ENCODE results near the gene AAK1.
"Not testable (repeated sequence)": the region's sequence is repeated elsewhere in the genome, so short reads cannot be mapped to it uniquely, and the experiment has no call there.

Gene AAK1

DNA sequence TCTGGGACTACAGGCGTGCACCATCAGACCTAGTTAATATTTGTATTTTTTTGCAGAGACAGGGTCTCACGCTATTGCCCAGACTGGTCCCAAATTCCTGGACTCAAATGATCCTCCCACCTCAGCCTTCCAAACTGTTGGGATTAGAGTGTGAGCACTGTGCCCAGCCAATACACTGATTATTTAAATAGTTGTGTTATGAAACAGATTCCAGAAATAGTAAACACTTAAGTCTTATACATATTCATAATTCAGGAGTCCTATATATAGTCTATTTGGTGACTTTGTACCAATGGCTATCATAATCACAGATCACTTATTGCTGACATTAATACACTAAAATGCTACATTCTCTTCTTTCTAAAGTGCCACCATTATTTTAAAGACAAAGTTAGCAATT lies 219.1 kb downstream of the AAK1 start:
- no peaks in the 10 kb centered on the region for H3F3A ChIP-seq (ENCODE audit: control insufficient read depth, insufficient read depth)
- H3K4me3 ChIP-seq (ENCODE audit: low read length) = no peak overlapping the region
- peaks cover 5% of the 10 kb centered on the region for H3K36me3 ChIP-seq (ENCODE audit: control insufficient read depth, low read length)
- H3K9me2 ChIP-seq (replicated peaks; ENCODE audit: control insufficient read depth, low read length) = no peaks in the 10 kb centered on the region
- H3K27me3 ChIP-seq (ENCODE audit: control insufficient read depth, low read length) = no peaks in the 10 kb centered on the region
- no peak overlapping the region for H3K27ac ChIP-seq (ENCODE audit: low read depth, low read length)
- H4K20me1 ChIP-seq (ENCODE audit: control insufficient read depth, insufficient read depth, low read depth, low read length) = no peaks in the 10 kb centered on the region
- TF ChIP-seq EZH2phosphoT487 (IDR thresholded peaks at IDR 0.05; ENCODE audit: borderline replicate concordance, low read length) = no peak
- TF ChIP-seq, protein P1, sequence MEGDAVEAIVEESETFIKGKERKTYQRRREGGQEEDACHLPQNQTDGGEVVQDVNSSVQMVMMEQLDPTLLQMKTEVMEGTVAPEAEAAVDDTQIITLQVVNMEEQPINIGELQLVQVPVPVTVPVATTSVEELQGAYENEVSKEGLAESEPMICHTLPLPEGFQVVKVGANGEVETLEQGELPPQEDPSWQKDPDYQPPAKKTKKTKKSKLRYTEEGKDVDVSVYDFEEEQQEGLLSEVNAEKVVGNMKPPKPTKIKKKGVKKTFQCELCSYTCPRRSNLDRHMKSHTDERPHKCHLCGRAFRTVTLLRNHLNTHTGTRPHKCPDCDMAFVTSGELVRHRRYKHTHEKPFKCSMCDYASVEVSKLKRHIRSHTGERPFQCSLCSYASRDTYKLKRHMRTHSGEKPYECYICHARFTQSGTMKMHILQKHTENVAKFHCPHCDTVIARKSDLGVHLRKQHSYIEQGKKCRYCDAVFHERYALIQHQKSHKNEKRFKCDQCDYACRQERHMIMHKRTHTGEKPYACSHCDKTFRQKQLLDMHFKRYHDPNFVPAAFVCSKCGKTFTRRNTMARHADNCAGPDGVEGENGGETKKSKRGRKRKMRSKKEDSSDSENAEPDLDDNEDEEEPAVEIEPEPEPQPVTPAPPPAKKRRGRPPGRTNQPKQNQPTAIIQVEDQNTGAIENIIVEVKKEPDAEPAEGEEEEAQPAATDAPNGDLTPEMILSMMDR (IDR thresholded peaks at IDR 0.05; ENCODE audit: low read depth, low read length, poor library complexity, severe bottlenecking) = no peak
- H3K4me1 ChIP-seq (ENCODE audit: control insufficient read depth, low read length) = no peaks in the 10 kb centered on the region
- no peaks in the 10 kb centered on the region for H3K9me3 ChIP-seq (ENCODE audit: control insufficient read depth, insufficient read depth, low read length)
- no peaks in the 10 kb centered on the region for H3K79me2 ChIP-seq (ENCODE audit: control insufficient read depth, low read length)
- H3K4me2 ChIP-seq (ENCODE audit: low read length) = no peak overlapping the region

DNA sequence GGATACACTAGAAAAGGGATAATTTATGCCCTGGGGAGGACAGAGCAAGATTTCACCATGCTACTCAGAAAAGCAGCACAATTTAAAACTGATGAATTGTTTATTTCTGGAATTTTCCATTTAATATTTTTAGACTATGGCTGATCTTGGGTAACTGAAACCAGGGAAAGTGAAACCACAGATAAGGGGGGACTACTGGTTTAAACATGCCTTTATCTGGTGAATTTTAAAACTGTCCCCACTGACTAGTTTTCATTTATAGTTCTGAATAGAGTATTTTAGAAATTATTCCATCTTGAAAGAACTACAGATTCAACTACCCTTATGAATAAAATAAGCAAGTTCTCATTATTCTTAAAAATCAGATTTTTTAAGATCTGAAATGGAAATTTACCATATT lies 221.3 kb downstream of the AAK1 start:
- Histone ChIP-seq H3K4me1 (ENCODE audit: control insufficient read depth, low read length) (no peaks in the 10 kb centered on the region), H3K27me3 (ENCODE audit: control insufficient read depth, low read length) (no peaks in the 10 kb centered on the region), H3K27ac (ENCODE audit: low read depth, low read length) (no peak overlapping the region), H3K9me3 (ENCODE audit: control insufficient read depth, insufficient read depth, low read length) (no peaks in the 10 kb centered on the region), H3K9me2 (replicated peaks; ENCODE audit: control insufficient read depth, low read length) (no peaks in the 10 kb centered on the region), H3K4me2 (ENCODE audit: low read length) (no peak overlapping the region), H3K79me2 (ENCODE audit: control insufficient read depth, low read length) (no peaks in the 10 kb centered on the region), H3K36me3 (ENCODE audit: control insufficient read depth, low read length) (peaks cover 4% of the 10 kb centered on the region), H3K4me3 (ENCODE audit: low read length) (no peak overlapping the region), H3F3A (ENCODE audit: control insufficient read depth, insufficient read depth) (no peaks in the 10 kb centered on the region), H4K20me1 (ENCODE audit: control insufficient read depth, insufficient read depth, low read depth, low read length) (no peaks in the 10 kb centered on the region)
- TF ChIP-seq, protein P1 (IDR thresholded peaks at IDR 0.05; ENCODE audit: low read depth, low read length, poor library complexity, severe bottlenecking) = no peak
- no peak for TF ChIP-seq EZH2phosphoT487 (IDR thresholded peaks at IDR 0.05; ENCODE audit: borderline replicate concordance, low read length)

GRCh38 chr2:69419111-69419510 lies 224.4 kb downstream of the AAK1 start:
- not testable (repeated sequence) for H3K36me3 ChIP-seq (ENCODE audit: control insufficient read depth, low read length)

DNA sequence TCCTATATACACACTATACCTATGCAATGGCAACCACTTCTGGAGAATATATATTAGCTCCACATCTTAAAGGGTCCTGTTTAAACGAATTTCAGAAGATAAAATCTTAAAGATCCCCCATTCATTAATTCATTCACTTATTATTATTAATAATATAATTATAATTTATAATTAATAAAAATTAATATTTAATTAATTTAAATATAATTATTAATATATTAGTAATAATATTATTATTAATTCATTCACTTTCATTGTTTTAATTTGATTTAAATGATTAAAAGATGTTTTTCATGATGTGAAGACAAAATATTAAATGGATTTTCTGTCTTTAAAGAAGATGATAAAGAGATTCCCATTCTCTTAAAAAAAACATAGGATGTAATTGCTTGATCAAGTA lies 227.4 kb downstream of the AAK1 start:
- Histone ChIP-seq H3K27me3 (ENCODE audit: control insufficient read depth, low read length) (no peaks in the 10 kb centered on the region), H3K9me2 (replicated peaks; ENCODE audit: control insufficient read depth, low read length) (no peaks in the 10 kb centered on the region), H3K27ac (ENCODE audit: low read depth, low read length) (no peak overlapping the region), H4K20me1 (ENCODE audit: control insufficient read depth, insufficient read depth, low read depth, low read length) (no peaks in the 10 kb centered on the region), H3K36me3 (ENCODE audit: control insufficient read depth, low read length) (peaks cover 4% of the 10 kb centered on the region; the same call in 1 of the 2 replicates), H3K4me1 (ENCODE audit: control insufficient read depth, low read length) (no peaks in the 10 kb centered on the region), H3F3A (ENCODE audit: control insufficient read depth, insufficient read depth) (no peaks in the 10 kb centered on the region), H3K9me3 (ENCODE audit: control insufficient read depth, insufficient read depth, low read length) (no peaks in the 10 kb centered on the region), H3K4me3 (ENCODE audit: low read length) (no peak overlapping the region), H3K79me2 (ENCODE audit: control insufficient read depth, low read length) (no peaks in the 10 kb centered on the region), H3K4me2 (ENCODE audit: low read length) (no peak overlapping the region)
- TF ChIP-seq, protein P1 (IDR thresholded peaks at IDR 0.05; ENCODE audit: low read depth, low read length, poor library complexity, severe bottlenecking) = no peak
- TF ChIP-seq EZH2phosphoT487 (IDR thresholded peaks at IDR 0.05; ENCODE audit: borderline replicate concordance, low read length) = no peak

More at GRCh38 chr2:69419111-69419510, 224.4 kb downstream of the AAK1 start:
- not testable (repeated sequence) for H3K4me3 ChIP-seq (ENCODE audit: low read length); H3F3A ChIP-seq (ENCODE audit: control insufficient read depth, insufficient read depth); H3K79me2 ChIP-seq (ENCODE audit: control insufficient read depth, low read length); H3K9me3 ChIP-seq (ENCODE audit: control insufficient read depth, insufficient read depth, low read length); H3K4me1 ChIP-seq (ENCODE audit: control insufficient read depth, low read length); H4K20me1 ChIP-seq (ENCODE audit: control insufficient read depth, insufficient read depth, low read depth, low read length); H3K4me2 ChIP-seq (ENCODE audit: low read length); H3K9me2 ChIP-seq (replicated peaks; ENCODE audit: control insufficient read depth, low read length); H3K27ac ChIP-seq (ENCODE audit: low read depth, low read length); H3K27me3 ChIP-seq (ENCODE audit: control insufficient read depth, low read length)

All from DOHH2 (cell line).